DOHH2 (cell line): Measurements from ENCODE around the gene REG1B.

Experiments
- EZH2phosphoT487 ChIP-seq: fragments of 200-600 bp; sonication (generic); IDR thresholded peaks from 2 replicates; pipeline ENCODE4 v1.6.1; 2017; ENCODE audit warnings: borderline replicate concordance, mild to moderate bottlenecking, antibody characterized with exemption, low read length, moderate library complexity, mixed read lengths
- TF ChIP-seq, protein P1 (sequence below): fragments of 200-600 bp; sonication (generic); IDR thresholded peaks from one replicate; pipeline ENCODE4 v1.5.1; 2014; ENCODE audit warnings: antibody characterized with exemption, mild to moderate bottlenecking, low read depth, low read length; ENCODE audit not compliant: poor library complexity, severe bottlenecking

DNA sequence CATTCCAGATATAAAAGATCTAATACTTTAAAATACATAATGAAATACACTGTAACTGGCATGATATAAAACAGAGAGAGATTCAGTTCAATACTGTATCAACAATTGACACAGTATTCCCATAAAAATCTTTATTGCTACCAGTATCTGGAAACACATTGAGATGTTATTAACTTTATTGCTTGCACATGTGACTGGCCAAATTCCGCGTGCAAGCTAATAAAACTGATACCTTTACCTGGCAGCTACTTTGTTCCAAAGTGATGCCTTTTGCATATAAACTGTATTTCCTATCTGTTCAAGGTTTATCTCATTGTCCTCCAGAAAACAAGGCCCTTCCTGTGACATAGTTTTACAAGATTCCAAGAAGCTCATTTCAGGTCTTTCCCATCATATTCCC, 15.4 kb upstream of the REG1B start:
- TF ChIP-seq, protein P1, sequence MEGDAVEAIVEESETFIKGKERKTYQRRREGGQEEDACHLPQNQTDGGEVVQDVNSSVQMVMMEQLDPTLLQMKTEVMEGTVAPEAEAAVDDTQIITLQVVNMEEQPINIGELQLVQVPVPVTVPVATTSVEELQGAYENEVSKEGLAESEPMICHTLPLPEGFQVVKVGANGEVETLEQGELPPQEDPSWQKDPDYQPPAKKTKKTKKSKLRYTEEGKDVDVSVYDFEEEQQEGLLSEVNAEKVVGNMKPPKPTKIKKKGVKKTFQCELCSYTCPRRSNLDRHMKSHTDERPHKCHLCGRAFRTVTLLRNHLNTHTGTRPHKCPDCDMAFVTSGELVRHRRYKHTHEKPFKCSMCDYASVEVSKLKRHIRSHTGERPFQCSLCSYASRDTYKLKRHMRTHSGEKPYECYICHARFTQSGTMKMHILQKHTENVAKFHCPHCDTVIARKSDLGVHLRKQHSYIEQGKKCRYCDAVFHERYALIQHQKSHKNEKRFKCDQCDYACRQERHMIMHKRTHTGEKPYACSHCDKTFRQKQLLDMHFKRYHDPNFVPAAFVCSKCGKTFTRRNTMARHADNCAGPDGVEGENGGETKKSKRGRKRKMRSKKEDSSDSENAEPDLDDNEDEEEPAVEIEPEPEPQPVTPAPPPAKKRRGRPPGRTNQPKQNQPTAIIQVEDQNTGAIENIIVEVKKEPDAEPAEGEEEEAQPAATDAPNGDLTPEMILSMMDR: no peak
- no peak for TF ChIP-seq EZH2phosphoT487
